Thoracic aorta (tissue), 2 donors: ENCODE results near the gene ESRRB. TPM values are rescaled to one million over a fixed set of nuclear protein-coding genes. Genes with fewer than 3 reads are reported as not detected.

Experiments used
- ATAC-seq: fragments of 150-250 bp; one replicate; pipeline ENCODE4 v1.8.0; 2017; ENCODE audit warnings: low read depth; ENCODE audit not compliant: insufficient number of reproducible peaks, low FRiP score
- DNase-seq: peaks from one replicate; pipeline ENCODE4 v3.0.0-alpha.2; 2020; ENCODE audit warnings: low spot score
- H3K27ac ChIP-seq, 2 donors: fragments of 200-600 bp; sonication (generic); 1 replicate in 1 of 2; 2 replicates in 1 of 2; pipeline ENCODE4 v1.5.1; 2016; ENCODE audit warnings: mild to moderate bottlenecking in 2 of 2, moderate library complexity in 2 of 2
- H3K27me3 ChIP-seq: fragments of 200-600 bp; sonication (generic); replicated peaks from 2 replicates; pipeline ENCODE4 v1.6.0; 2016; ENCODE audit warnings: mild to moderate bottlenecking; ENCODE audit not compliant: insufficient read depth
- H3K36me3 ChIP-seq: fragments of 200-600 bp; sonication (generic); one replicate; pipeline ENCODE4 v1.5.1; 2016
- H3K4me1 ChIP-seq, 2 donors: fragments of 200-600 bp; sonication (generic); 1 replicate in 1 of 2; 2 replicates in 1 of 2; pipeline versions ENCODE4 v1.5.1 to v1.6.0; 2016; ENCODE audit warnings: low read depth in 2 of 2, mild to moderate bottlenecking in 1 of 2; ENCODE audit not compliant: control insufficient read depth in 1 of 2
- H3K4me3 ChIP-seq: fragments of 200-600 bp; sonication (generic); 2 replicates; pipeline ENCODE4 v1.5.1; 2016; ENCODE audit warnings: mild to moderate bottlenecking
- H3K9me3 ChIP-seq: fragments of 200-600 bp; sonication (generic); 2 replicates; pipeline ENCODE4 v1.5.1; 2016
- total RNA-seq, 2 donors: library from RNA; depleted of rRNA; stranded (reverse); fragments of >200 nt; gene quantifications; one replicate each; pipeline versions ENCODE4 v1.1.0 to v1.2.3, GENCODE V29; 2016
- TF ChIP-seq, protein P1 (sequence below): fragments of 200-600 bp; sonication (generic); IDR thresholded peaks from one replicate; pipeline ENCODE4 v1.5.1; 2019; ENCODE audit warnings: antibody characterized with exemption

ESRRB gene
- total RNA-seq, 2 donors from 2014 or later, result 4.6 TPM; not detected in 1

DNA sequence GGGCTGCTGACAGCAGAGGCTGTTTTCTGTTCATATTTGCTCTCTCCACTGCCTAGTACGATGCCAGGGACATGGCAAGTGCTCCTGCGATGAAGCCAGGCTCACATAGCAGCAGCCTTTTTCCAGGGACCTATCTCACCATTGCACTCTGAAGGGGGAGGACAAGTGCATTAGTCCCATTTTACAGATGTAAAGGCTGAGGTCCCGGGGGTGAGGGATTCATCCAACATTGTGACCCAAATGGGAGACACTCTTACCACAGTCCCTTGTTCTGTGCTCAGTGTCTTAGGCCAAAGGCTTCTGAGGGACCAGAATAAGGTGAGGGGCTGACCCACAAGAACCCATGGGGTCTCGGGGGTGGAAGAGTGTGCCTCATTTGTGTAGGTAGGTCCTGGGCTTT, 21.6 kb upstream of the ESRRB start:
- H3K9me3 ChIP-seq, result no peaks in the 10 kb centered on the region
- DNase-seq (no peak), ATAC-seq (no peak)
- TF ChIP-seq, protein P1, sequence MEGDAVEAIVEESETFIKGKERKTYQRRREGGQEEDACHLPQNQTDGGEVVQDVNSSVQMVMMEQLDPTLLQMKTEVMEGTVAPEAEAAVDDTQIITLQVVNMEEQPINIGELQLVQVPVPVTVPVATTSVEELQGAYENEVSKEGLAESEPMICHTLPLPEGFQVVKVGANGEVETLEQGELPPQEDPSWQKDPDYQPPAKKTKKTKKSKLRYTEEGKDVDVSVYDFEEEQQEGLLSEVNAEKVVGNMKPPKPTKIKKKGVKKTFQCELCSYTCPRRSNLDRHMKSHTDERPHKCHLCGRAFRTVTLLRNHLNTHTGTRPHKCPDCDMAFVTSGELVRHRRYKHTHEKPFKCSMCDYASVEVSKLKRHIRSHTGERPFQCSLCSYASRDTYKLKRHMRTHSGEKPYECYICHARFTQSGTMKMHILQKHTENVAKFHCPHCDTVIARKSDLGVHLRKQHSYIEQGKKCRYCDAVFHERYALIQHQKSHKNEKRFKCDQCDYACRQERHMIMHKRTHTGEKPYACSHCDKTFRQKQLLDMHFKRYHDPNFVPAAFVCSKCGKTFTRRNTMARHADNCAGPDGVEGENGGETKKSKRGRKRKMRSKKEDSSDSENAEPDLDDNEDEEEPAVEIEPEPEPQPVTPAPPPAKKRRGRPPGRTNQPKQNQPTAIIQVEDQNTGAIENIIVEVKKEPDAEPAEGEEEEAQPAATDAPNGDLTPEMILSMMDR, result no peak
- H3K4me1 ChIP-seq, result peaks cover 0 to 4% of the 10 kb centered on the region in 2 donors
- no peak overlapping the region for H3K4me3 ChIP-seq
- no peaks in the 10 kb centered on the region for H3K27me3 ChIP-seq
- H3K27ac ChIP-seq, result no peak overlapping the region
- H3K36me3 ChIP-seq, result no peaks in the 10 kb centered on the region

DNA sequence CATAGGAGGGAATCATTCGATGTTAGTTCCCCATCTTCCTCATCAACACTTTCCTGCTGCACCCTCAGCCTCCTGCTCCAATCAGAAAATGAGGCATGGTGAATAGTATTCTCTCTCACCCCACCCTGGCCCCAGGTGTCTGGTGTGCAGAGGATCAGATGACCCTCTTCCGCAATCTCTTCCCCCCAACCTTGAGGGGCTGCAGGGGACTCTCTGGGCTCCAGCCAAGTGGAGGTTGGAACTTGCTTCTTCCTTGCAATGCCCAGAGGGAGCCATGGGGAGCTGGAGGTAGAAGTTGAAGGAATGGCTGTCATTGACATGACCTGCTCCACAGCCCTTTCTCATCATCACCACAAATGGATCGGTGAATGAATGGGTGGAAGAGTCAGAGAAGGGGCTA, 20.2 kb upstream of the ESRRB start:
- H3K27me3 ChIP-seq, result no peaks in the 10 kb centered on the region
- no peak for ATAC-seq
- H3K4me1 ChIP-seq, result peaks cover 0 to 4% of the 10 kb centered on the region in 2 donors
- H3K4me3 ChIP-seq, result no peak overlapping the region
- no peaks in the 10 kb centered on the region for H3K9me3 ChIP-seq
- no peak for DNase-seq
- no peaks in the 10 kb centered on the region for H3K36me3 ChIP-seq
- no peak overlapping the region for H3K27ac ChIP-seq
- TF ChIP-seq, protein P1, result no peak

DNA sequence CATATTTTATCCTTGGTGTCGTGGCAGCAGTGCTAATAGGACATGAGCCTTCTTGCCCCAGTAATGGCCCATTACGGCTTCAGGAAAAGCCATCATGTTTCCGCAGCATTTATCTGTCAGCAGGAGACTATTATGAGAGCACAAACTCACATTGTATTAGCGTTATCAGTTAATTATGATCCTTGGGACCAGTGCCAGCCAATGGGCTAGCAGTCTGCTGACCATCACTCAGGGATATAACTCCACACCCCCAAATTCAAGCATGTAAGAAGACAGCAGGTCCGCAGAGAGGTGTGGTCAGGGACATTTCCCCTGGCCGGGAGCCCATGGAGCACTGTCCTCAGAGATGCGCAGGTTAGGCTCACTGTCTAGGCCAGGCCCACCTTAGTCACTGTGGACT, 4.9 kb upstream of the ESRRB start:
- ATAC-seq (no peak), DNase-seq (no peak)
- no peaks in the 10 kb centered on the region for H3K9me3 ChIP-seq
- H3K36me3 ChIP-seq, result no peaks in the 10 kb centered on the region
- H3K27me3 ChIP-seq, result no peaks in the 10 kb centered on the region
- no peak overlapping the region for H3K4me3 ChIP-seq
- TF ChIP-seq, protein P1, result no peak
- H3K27ac ChIP-seq, result no peak overlapping the region
- peaks cover 0 to under 1% of the 10 kb centered on the region in 2 donors for H3K4me1 ChIP-seq

DNA sequence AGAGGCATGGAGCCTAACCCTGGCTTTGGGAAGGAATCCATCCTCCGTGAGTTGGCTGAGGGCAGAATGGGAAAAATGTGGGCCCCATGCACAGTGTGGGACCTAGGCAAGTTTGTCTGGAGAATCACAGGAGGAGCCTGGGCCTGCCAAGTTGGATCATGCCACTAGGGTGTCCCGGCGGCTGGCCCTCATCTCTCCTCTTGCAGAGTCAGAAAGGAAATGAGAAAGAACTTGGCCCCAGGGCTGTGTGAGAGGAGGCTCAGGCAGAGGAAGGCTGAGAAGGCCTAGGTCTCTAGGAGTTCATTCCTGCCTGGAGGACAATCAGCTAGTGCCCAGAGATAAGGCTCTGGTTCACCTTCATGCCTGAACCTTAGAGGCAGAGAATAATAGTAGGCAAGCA, 2.5 kb upstream of the ESRRB start:
- Histone ChIP-seq H3K4me3 (no peak overlapping the region), H3K9me3 (no peaks in the 10 kb centered on the region), H3K4me1 (peaks cover 8 to 16% of the 10 kb centered on the region in 2 donors), H3K27me3 (peaks cover 9% of the 10 kb centered on the region), H3K27ac (no peak overlapping the region), H3K36me3 (no peaks in the 10 kb centered on the region)
- TF ChIP-seq, protein P1, result no peak
- DNase-seq, result no peak
- no peak for ATAC-seq

DNA sequence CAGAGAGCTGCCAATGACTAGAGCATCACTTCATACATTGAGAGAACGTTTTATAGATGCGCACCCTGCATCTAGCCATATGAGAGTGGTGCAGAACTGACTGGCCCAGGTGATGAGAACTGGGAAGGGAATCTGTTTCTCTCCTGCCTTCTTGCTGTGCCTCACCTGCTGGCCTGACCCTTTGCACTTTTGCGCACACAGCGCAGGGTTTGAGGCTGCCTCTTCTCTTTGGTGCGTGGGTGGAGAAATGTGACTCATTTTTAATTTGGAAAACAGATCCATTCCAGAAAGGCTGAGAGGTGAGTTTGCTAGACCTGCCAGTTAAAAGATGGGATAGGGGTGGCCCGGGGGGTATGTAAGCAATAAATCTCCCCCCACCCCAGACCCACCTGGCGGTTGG, 453 bp upstream of the ESRRB start:
- DNase-seq (no peak), ATAC-seq (no peak)
- H3K4me1 ChIP-seq, result peaks cover 8 to 16% of the 10 kb centered on the region in 2 donors
- H3K4me3 ChIP-seq, result no peak overlapping the region
- H3K9me3 ChIP-seq, result no peaks in the 10 kb centered on the region
- TF ChIP-seq, protein P1, result no peak
- no peak overlapping the region for H3K27ac ChIP-seq
- peaks cover 11% of the 10 kb centered on the region for H3K27me3 ChIP-seq
- no peaks in the 10 kb centered on the region for H3K36me3 ChIP-seq
